ENCODE measurements around the gene CLBA1. TPM values are rescaled to one million over a fixed set of nuclear protein-coding genes. Genes with fewer than 3 reads are reported as not detected.

The CLBA1 gene
- total RNA-seq, 1 experiment from 2014 or later, result 14.8 TPM

DNA sequence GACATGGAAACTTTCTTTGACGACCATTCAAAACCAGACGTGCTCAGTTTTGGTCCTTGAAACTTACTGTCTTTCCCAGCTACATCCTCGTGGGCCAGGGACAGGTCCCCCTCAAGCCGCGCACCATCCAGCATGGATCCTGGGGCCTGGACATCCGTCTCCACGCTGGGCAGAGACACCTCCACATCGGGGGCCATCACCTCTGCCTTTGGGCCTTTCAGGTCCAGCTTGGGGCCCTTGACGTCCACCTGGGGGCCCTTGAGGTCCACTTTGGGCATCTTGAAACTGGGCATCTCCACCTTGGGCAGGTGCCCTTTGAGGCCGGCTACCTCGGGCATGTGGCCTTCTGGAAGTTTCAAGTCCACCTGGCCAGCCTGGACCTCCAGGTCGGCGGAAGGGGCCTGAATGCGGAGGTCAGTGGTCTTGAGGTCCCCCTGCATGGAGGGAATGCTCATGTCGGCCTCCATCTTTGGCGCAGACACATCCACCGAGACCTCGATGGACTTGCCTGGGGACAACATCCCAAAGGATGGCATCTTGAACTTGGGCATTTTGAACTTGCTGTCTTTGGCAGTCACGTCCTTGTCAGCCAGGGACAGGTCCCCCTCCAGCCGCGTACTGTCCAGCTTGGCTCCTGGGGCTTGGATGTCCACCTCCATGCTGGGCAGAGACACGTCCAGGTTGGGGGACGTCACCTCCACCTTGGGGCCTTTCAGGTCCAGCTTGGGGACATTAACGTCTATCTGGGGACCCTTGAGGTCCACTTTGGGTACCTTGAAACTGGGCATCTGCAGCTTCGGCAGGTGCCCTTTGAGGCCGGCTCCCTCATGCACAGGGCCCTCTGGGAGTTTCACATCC, 43.9 kb upstream of the CLBA1 start:
- no peak overlapping the region for H3K9ac ChIP-seq (ENCODE audit: low read length)
- H3K4me2 ChIP-seq (ENCODE audit: low read length), result no peak overlapping the region
- ATAC-seq (no peak), DNase-seq (ENCODE audit: low read depth, low spot score) (no peak)
- H3K79me2 ChIP-seq (ENCODE audit: insufficient read depth, low read length), result no peaks in the 10 kb centered on the region
- ChIA-PET CTCF (no interaction called here), POLR2A (no interaction called here), RAD21 (ENCODE audit: low non-redundant PET in 1 of 2, low total read pairs in 2 of 2, uncharacterized antibody in 2 of 2, unreplicated experiment in 2 of 2) (no interaction called here)
- H3K27me3 ChIP-seq (ENCODE audit: insufficient read depth, low read length), result no peaks in the 10 kb centered on the region
- H3K9me2 ChIP-seq (ENCODE audit: insufficient read depth), result no peaks in the 10 kb centered on the region
- no peak overlapping the region for H3K27ac ChIP-seq (ENCODE audit: low read depth, low read length)
- TF ChIP-seq, protein P1, sequence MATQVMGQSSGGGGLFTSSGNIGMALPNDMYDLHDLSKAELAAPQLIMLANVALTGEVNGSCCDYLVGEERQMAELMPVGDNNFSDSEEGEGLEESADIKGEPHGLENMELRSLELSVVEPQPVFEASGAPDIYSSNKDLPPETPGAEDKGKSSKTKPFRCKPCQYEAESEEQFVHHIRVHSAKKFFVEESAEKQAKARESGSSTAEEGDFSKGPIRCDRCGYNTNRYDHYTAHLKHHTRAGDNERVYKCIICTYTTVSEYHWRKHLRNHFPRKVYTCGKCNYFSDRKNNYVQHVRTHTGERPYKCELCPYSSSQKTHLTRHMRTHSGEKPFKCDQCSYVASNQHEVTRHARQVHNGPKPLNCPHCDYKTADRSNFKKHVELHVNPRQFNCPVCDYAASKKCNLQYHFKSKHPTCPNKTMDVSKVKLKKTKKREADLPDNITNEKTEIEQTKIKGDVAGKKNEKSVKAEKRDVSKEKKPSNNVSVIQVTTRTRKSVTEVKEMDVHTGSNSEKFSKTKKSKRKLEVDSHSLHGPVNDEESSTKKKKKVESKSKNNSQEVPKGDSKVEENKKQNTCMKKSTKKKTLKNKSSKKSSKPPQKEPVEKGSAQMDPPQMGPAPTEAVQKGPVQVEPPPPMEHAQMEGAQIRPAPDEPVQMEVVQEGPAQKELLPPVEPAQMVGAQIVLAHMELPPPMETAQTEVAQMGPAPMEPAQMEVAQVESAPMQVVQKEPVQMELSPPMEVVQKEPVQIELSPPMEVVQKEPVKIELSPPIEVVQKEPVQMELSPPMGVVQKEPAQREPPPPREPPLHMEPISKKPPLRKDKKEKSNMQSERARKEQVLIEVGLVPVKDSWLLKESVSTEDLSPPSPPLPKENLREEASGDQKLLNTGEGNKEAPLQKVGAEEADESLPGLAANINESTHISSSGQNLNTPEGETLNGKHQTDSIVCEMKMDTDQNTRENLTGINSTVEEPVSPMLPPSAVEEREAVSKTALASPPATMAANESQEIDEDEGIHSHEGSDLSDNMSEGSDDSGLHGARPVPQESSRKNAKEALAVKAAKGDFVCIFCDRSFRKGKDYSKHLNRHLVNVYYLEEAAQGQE (IDR thresholded peaks at IDR 0.05; ENCODE audit: low read depth), result no peak
- TF ChIP-seq SRF (IDR thresholded peaks at IDR 0.05; ENCODE audit: low read depth) (no peak), POLR2AphosphoS5 (IDR thresholded peaks at IDR 0.05; ENCODE audit: low read depth, low read length) (no peak), JUND (IDR thresholded peaks at IDR 0.05) (no peak), RAD21 (IDR thresholded peaks at IDR 0.05; ENCODE audit: low read depth) (no peak), ZFX (IDR thresholded peaks at IDR 0.05) (no peak), EZH2 (IDR thresholded peaks at IDR 0.05) (no peak)
- intact Hi-C loops (cut with micrococcal nuclease), result no loop called here
- no peaks in the 10 kb centered on the region for H3K4me1 ChIP-seq (ENCODE audit: control insufficient read depth in 1 of 2, insufficient read depth in 2 of 2, low read length in 2 of 2)
- no peak overlapping the region for H3K4me3 ChIP-seq (replicated peaks in 1 of 2; ENCODE audit: low read depth in 1 of 2, low read length in 2 of 2)
- no peaks in the 10 kb centered on the region for H3K9me3 ChIP-seq (ENCODE audit: control insufficient read depth in 1 of 2, insufficient read depth in 1 of 2, low read depth in 1 of 2, low read length in 2 of 2)
- no peak overlapping the region for H2AFZ ChIP-seq (ENCODE audit: low read depth, low read length, poor library complexity, severe bottlenecking)
- no TSS peak for BruUV-seq (replicated peaks)
- H3K36me3 ChIP-seq (ENCODE audit: control insufficient read depth in 1 of 2, insufficient read depth in 2 of 2, low read length in 2 of 2), result no peaks in the 10 kb centered on the region
- H4K20me1 ChIP-seq (ENCODE audit: insufficient read depth), result no peaks in the 10 kb centered on the region

Data from HCT116 (cell line).